Measurements from ENCODE around the gene UGGT1. TPM values are rescaled to one million over a fixed set of nuclear protein-coding genes. Genes with fewer than 3 reads are reported as not detected.

UGGT1 gene
- total and polyA plus RNA-seq, 10 donors = 4.0 to 64.6 (median 48.1) TPM

GRCh38 chr2:128215897-128216642 is 125.1 kb downstream of the UGGT1 start:
- intact Hi-C loops (cut with DNase I; ENCODE audit: low total_unique reads) = no loop called here
- H3K4me1 ChIP-seq = peaks cover 0 to 9% (median 0%) of the 10 kb centered on the region in 6 donors
- DNase-seq = no peak
- no peak overlapping the region for H3K4me3 ChIP-seq
- no peaks in the 10 kb centered on the region for H3K36me3 ChIP-seq
- 67 to 87% (median 74%) methylated on average over 10 of the region's 10 CpGs for WGBS, 5 donors
- TF ChIP-seq POLR2AphosphoS5 (IDR thresholded peaks at IDR 0.05) (no peak), CTCF (IDR thresholded peaks at IDR 0.05 in 8 of 11, conservative IDR thresholded peaks at IDR 0.05 in 3 of 11) (no peak), POLR2A (IDR thresholded peaks at IDR 0.05) (no peak)
- H3K27me3 ChIP-seq (replicated peaks in 1 of 7) = peaks cover 0 to 3% (median 0%) of the 10 kb centered on the region in 7 donors
- no peaks in the 10 kb centered on the region for H3K9me3 ChIP-seq
- H3K27ac ChIP-seq = no peak overlapping the region

- WGBS, 5 donors = 30 to 36% (median 32%) methylated on average over 4 of the region's 4 CpGs
- no peak overlapping the region for H3K27ac ChIP-seq
- peaks cover 0 to 3% (median 0%) of the 10 kb centered on the region in 7 donors for H3K27me3 ChIP-seq (replicated peaks in 1 of 7)
- TF ChIP-seq POLR2A (IDR thresholded peaks at IDR 0.05) = no peak
- no peak for TF ChIP-seq CTCF (IDR thresholded peaks at IDR 0.05 in 8 of 11, conservative IDR thresholded peaks at IDR 0.05 in 3 of 11)
- TF ChIP-seq POLR2AphosphoS5 (IDR thresholded peaks at IDR 0.05) = no peak
- no peak overlapping the region for H3K4me3 ChIP-seq
- no peak for DNase-seq
- intact Hi-C loops (cut with DNase I; ENCODE audit: low total_unique reads) = no loop called here
- no peaks in the 10 kb centered on the region for H3K9me3 ChIP-seq
- peaks cover 0 to 9% (median 0%) of the 10 kb centered on the region in 6 donors for H3K4me1 ChIP-seq
- H3K36me3 ChIP-seq = no peaks in the 10 kb centered on the region
Observed at GRCh38 chr2:128217671-128218070, 126.7 kb downstream of the UGGT1 start.

GRCh38 chr2:128219891-128220290 is 128.9 kb downstream of the UGGT1 start:
- no peaks in the 10 kb centered on the region for H3K9me3 ChIP-seq
- 76 to 84% (median 79%) methylated on average over 7 to 8 of the region's 8 CpGs for WGBS, 5 donors

More at GRCh38 chr2:128219891-128220290, 128.9 kb downstream of the UGGT1 start:
- TF ChIP-seq CTCF (IDR thresholded peaks at IDR 0.05 in 8 of 11, conservative IDR thresholded peaks at IDR 0.05 in 3 of 11) = no peak
- TF ChIP-seq POLR2A (IDR thresholded peaks at IDR 0.05) = no peak
- no peak for TF ChIP-seq POLR2AphosphoS5 (IDR thresholded peaks at IDR 0.05)
- Histone ChIP-seq H3K4me1 (peaks cover 0 to 9% (median 0%) of the 10 kb centered on the region in 6 donors), H3K27me3 (replicated peaks in 1 of 7) (peaks cover 0 to 3% (median 0%) of the 10 kb centered on the region in 7 donors), H3K4me3 (no peak overlapping the region), H3K27ac (no peak overlapping the region), H3K36me3 (no peaks in the 10 kb centered on the region)
- intact Hi-C loops (cut with DNase I; ENCODE audit: low total_unique reads) = no loop called here
- no peak for DNase-seq

All from spleen (tissue), 11 donors.